ENCODE data around the gene RELL1. TPM values are rescaled to one million over a fixed set of nuclear protein-coding genes. Genes with fewer than 3 reads are reported as not detected.

RELL1 gene
- total RNA-seq, 1 experiment from 2014 or later: 18.2 TPM

DNA sequence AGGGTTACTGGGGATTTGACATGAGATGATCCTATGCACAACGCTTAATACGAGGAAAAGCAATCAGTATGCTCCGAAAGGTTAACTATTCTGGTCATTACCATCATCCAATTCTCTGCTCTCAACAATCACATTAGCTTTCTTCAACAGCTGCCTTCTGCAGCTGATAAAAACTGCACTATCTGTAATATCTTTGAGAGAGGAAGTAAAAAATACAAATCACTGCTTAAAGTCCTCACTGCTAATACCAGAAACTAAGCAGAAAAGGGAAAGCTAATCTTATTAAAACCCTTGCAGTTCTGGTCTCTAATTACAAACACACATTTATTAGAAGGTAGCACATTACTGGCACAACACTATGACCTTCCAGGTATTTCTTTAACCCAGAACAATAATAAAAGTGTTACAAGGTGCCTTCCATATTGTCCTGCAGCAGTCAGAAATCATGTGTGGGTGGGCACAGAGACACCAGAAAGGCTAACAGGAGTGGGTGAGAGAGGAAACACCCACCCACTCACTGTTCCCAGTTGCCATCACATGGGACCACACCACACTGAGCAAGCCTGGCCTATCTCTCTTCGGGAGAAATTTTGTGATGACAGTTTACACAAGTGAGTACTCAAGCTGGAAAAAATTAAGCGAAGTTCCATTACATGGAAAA lies 71.0 kb downstream of the RELL1 start:
- BruUV-seq (replicated peaks): no TSS peak
- no peak overlapping the region for H3K27ac Mint-ChIP-seq (ENCODE audit: unreplicated experiment)
- no peaks in the 10 kb centered on the region for H3K27me3 Mint-ChIP-seq (ENCODE audit: unreplicated experiment)
- H3K36me3 Mint-ChIP-seq (ENCODE audit: insufficient read depth, unreplicated experiment): peaks cover 3% of the 10 kb centered on the region
- TF ChIP-seq CTCF (IDR thresholded peaks at IDR 0.05; ENCODE audit: unreplicated experiment): no peak
- no peak overlapping the region for H3K4me3 Mint-ChIP-seq (ENCODE audit: low read depth, unreplicated experiment)
- H3K9me3 Mint-ChIP-seq (ENCODE audit: low read depth, unreplicated experiment): no peaks in the 10 kb centered on the region
- CTCF ChIA-PET: interaction anchor here (0.6 kb wide), 1 partner anchor 191 kb away, joined by 3 read pairs; no protein-coding TSS in a partner anchor
- intact Hi-C loops (cut with micrococcal nuclease; ENCODE audit: unreplicated experiment): no loop called here
- no peak for DNase-seq
- no peaks in the 10 kb centered on the region for H3K4me1 Mint-ChIP-seq (ENCODE audit: low read depth, unreplicated experiment)

GRCh38 chr4:37612811-37613210 lies 73.4 kb downstream of the RELL1 start:
- H3K9me3 Mint-ChIP-seq (ENCODE audit: low read depth, unreplicated experiment): no peaks in the 10 kb centered on the region
- H3K36me3 Mint-ChIP-seq (ENCODE audit: insufficient read depth, unreplicated experiment): peaks cover 3% of the 10 kb centered on the region
- intact Hi-C loops (cut with micrococcal nuclease; ENCODE audit: unreplicated experiment): no loop called here
- TF ChIP-seq CTCF (IDR thresholded peaks at IDR 0.05; ENCODE audit: unreplicated experiment): no peak
- CTCF ChIA-PET: interaction anchor here (0.7 to 1.4 kb wide), 2 partner anchors 11 to 1161 kb away, joined by 5 to 7 read pairs; no protein-coding TSS in a partner anchor
- H3K27ac Mint-ChIP-seq (ENCODE audit: unreplicated experiment): no peak overlapping the region
- H3K4me3 Mint-ChIP-seq (ENCODE audit: low read depth, unreplicated experiment): no peak overlapping the region
- no peaks in the 10 kb centered on the region for H3K27me3 Mint-ChIP-seq (ENCODE audit: unreplicated experiment)
- BruUV-seq (replicated peaks): no TSS peak
- DNase-seq: no peak
- H3K4me1 Mint-ChIP-seq (ENCODE audit: low read depth, unreplicated experiment): no peaks in the 10 kb centered on the region

- Mint-ChIP-seq H3K36me3 (ENCODE audit: insufficient read depth, unreplicated experiment) (peaks cover 3% of the 10 kb centered on the region), H3K9me3 (ENCODE audit: low read depth, unreplicated experiment) (no peaks in the 10 kb centered on the region), H3K4me3 (ENCODE audit: low read depth, unreplicated experiment) (no peak overlapping the region), H3K27me3 (ENCODE audit: unreplicated experiment) (no peaks in the 10 kb centered on the region), H3K27ac (ENCODE audit: unreplicated experiment) (no peak overlapping the region), H3K4me1 (ENCODE audit: low read depth, unreplicated experiment) (peaks cover 6% of the 10 kb centered on the region)
- TF ChIP-seq CTCF (IDR thresholded peaks at IDR 0.05; ENCODE audit: unreplicated experiment): no peak
- CTCF ChIA-PET: no interaction called here
- intact Hi-C loops (cut with micrococcal nuclease; ENCODE audit: unreplicated experiment): no loop called here
- BruUV-seq (replicated peaks): no TSS peak
- DNase-seq: no peak
These were observed 76.5 kb downstream of the RELL1 start for GRCh38 chr4:37609626-37610025.

DNA sequence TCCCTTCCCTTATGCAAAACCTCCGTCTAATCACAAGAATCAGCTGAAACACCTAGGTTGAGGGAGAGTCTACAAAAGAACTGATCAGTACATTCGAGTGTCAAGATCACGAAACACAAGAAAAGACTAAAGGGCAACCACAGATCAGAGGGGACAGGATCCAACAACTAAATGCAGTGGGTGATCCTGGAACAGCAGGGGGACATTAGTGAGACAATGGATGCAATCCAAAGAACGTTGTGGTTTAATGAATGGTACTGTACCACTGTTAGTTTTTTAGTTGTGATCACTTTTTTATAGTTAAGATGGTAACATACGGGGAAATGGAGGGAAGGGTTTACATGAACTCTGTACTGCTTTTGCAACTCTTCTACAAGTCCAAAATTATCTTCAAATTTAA lies 79.2 kb downstream of the RELL1 start:
- no peak for TF ChIP-seq CTCF (IDR thresholded peaks at IDR 0.05; ENCODE audit: unreplicated experiment)
- DNase-seq: no peak
- no peaks in the 10 kb centered on the region for H3K9me3 Mint-ChIP-seq (ENCODE audit: low read depth, unreplicated experiment)
- CTCF ChIA-PET: no interaction called here
- H3K4me1 Mint-ChIP-seq (ENCODE audit: low read depth, unreplicated experiment): peaks cover 26% of the 10 kb centered on the region
- H3K27me3 Mint-ChIP-seq (ENCODE audit: unreplicated experiment): no peaks in the 10 kb centered on the region
- no peak overlapping the region for H3K4me3 Mint-ChIP-seq (ENCODE audit: low read depth, unreplicated experiment)
- intact Hi-C loops (cut with micrococcal nuclease; ENCODE audit: unreplicated experiment): no loop called here
- H3K36me3 Mint-ChIP-seq (ENCODE audit: insufficient read depth, unreplicated experiment): peaks cover 14% of the 10 kb centered on the region
- BruUV-seq (replicated peaks): no TSS peak
- H3K27ac Mint-ChIP-seq (ENCODE audit: unreplicated experiment): no peak overlapping the region
